ENCODE results near the gene EPB41L5. TPM values are rescaled to one million over a fixed set of nuclear protein-coding genes. Genes with fewer than 3 reads are reported as not detected.

EPB41L5 gene
- total RNA-seq, 1 experiment from 2014 or later = 34.9 TPM

- ATAC-seq = no peak
- CTCF ChIA-PET = interaction anchor here (1.5 kb wide), 1 partner anchor 26 kb away, joined by 5 read pairs; no protein-coding TSS in a partner anchor
- no peak overlapping the region for H3K4me3 Mint-ChIP-seq
- H3K27me3 Mint-ChIP-seq (ENCODE audit: low read depth) = no peaks in the 10 kb centered on the region
- H3K27ac Mint-ChIP-seq = no peak overlapping the region
- peaks cover 45% of the 10 kb centered on the region for H3K9me3 Mint-ChIP-seq
- no peak for DNase-seq (ENCODE audit: low spot score)
- TF ChIP-seq GTF2I (CRISPR knock-in tag; conservative IDR thresholded peaks at IDR 0.05) (no peak), NR2C2 (CRISPR knock-in tag; IDR thresholded peaks at IDR 0.05) (no peak), ZNF512 (CRISPR knock-in tag; IDR thresholded peaks at IDR 0.05; ENCODE audit: borderline replicate concordance) (no peak), SOX15 (CRISPR knock-in tag; IDR thresholded peaks at IDR 0.05) (no peak), ATF2 (CRISPR knock-in tag; IDR thresholded peaks at IDR 0.05; ENCODE audit: borderline replicate concordance, low read depth) (no peak), ARID4B (CRISPR knock-in tag; IDR thresholded peaks at IDR 0.05; ENCODE audit: borderline replicate concordance) (no peak), PRDM15 (CRISPR knock-in tag; IDR thresholded peaks at IDR 0.05) (no peak)
- POLR2A ChIA-PET = no interaction called here
- peaks cover 57% of the 10 kb centered on the region for H3K36me3 Mint-ChIP-seq
- no peaks in the 10 kb centered on the region for H3K4me1 Mint-ChIP-seq
Observed at GRCh38 chr2:120149406-120149805, 136.5 kb downstream of the EPB41L5 start.

GRCh38 chr2:120150040-120150482 is 137.2 kb downstream of the EPB41L5 start:
- peaks cover 62% of the 10 kb centered on the region for H3K36me3 Mint-ChIP-seq

More at GRCh38 chr2:120150040-120150482, 137.2 kb downstream of the EPB41L5 start:
- Mint-ChIP-seq H3K4me1 (no peaks in the 10 kb centered on the region), H3K9me3 (peaks cover 48% of the 10 kb centered on the region), H3K27me3 (ENCODE audit: low read depth) (no peaks in the 10 kb centered on the region), H3K4me3 (no peak overlapping the region), H3K27ac (no peak overlapping the region)
- ChIA-PET POLR2A (interaction anchor here (0.7 kb wide), 1 partner anchor 17 kb away, joined by 3 read pairs; no protein-coding TSS in a partner anchor), CTCF (interaction anchor here (0.7 to 1.5 kb wide), 2 partner anchors 25 to 612 kb away, joined by 3 to 5 read pairs; no protein-coding TSS in a partner anchor)
- DNase-seq (ENCODE audit: low spot score) = no peak
- ATAC-seq = no peak
- no peak for TF ChIP-seq IRF1 (CRISPR knock-in tag; IDR thresholded peaks at IDR 0.05)
- no peak for TF ChIP-seq ZNF532 (CRISPR knock-in tag; IDR thresholded peaks at IDR 0.05; ENCODE audit: borderline replicate concordance)
